Measurements from ENCODE around the gene CYSRT1.

The CYSRT1 gene

DNA sequence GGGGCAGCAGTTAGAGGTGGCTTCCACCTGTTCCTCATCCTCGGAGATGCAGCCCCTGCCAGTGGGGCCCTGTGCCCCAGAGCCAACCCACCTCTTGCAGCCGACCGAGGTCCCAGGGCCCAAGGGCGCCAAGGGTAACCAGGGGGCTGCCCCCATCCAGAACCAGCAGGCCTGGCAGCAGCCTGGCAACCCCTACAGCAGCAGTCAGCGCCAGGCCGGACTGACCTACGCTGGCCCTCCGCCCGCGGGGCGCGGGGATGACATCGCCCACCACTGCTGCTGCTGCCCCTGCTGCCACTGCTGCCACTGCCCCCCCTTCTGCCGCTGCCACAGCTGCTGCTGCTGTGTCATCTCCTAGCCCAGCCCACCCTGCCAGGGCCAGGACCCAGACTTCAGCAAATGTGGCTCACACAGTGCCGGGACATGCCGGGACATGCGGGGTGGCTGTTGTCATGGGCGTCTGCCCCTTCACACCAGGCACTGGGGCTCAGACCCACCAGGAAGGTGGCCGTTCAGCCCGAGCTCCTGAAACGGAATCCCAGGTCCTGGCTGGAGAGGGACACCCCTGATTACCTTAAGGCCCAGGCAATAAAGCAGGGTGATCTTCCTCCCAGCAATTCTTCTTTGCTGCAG, 841 bp downstream of the CYSRT1 start:
- Histone ChIP-seq H3K9me3 (ENCODE audit: severe bottlenecking) (no peaks in the 10 kb centered on the region), H3K27me3 (ENCODE audit: insufficient read depth, low read depth, severe bottlenecking) (no peaks in the 10 kb centered on the region), H3K4me3 (ENCODE audit: low read depth, low read length) (no peak overlapping the region), H3K27ac (no peak overlapping the region), H3K36me3 (no peaks in the 10 kb centered on the region)
- no peak for DNase-seq
- TF ChIP-seq, protein P1, sequence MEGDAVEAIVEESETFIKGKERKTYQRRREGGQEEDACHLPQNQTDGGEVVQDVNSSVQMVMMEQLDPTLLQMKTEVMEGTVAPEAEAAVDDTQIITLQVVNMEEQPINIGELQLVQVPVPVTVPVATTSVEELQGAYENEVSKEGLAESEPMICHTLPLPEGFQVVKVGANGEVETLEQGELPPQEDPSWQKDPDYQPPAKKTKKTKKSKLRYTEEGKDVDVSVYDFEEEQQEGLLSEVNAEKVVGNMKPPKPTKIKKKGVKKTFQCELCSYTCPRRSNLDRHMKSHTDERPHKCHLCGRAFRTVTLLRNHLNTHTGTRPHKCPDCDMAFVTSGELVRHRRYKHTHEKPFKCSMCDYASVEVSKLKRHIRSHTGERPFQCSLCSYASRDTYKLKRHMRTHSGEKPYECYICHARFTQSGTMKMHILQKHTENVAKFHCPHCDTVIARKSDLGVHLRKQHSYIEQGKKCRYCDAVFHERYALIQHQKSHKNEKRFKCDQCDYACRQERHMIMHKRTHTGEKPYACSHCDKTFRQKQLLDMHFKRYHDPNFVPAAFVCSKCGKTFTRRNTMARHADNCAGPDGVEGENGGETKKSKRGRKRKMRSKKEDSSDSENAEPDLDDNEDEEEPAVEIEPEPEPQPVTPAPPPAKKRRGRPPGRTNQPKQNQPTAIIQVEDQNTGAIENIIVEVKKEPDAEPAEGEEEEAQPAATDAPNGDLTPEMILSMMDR (IDR thresholded peaks at IDR 0.05; ENCODE audit: low read depth, low read length), result no peak

DNA sequence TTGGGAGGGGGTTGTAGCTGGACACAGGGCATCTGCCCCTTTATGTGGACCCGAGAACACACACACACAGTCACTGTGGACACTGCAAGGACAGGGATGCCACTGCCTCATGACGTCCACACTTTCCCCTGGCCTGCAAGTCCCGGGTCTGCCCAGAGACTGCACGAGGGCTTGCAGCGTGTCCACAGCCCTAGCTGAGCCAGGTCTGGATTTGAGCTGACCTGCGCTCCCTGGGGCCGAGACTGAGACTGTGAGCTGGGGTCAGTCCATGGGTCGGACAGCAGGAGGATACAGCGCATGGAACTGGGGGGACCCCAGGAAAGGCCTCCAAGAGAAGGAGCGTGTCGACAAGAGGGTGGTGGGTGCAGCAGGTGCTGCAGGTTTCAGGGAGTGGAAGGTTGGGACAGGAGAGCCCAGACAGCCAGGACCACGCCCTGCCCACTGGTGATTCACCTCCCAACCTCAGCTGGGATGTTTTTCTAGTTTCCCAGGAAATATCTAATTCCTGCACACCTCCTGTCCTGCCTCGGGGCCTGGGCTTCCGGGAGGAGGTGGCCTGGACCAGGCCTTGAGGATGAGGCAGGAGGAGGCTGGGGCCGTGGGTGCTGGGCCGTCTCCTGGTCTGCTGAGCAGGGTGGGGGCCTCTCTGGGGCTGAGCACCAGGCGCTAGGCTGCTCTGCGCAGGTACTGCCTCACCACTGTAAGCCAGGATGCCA, 1.5 kb downstream of the CYSRT1 start:
- no peaks in the 10 kb centered on the region for H3K9me3 ChIP-seq (ENCODE audit: severe bottlenecking)
- no peaks in the 10 kb centered on the region for H3K36me3 ChIP-seq
- H3K27me3 ChIP-seq (ENCODE audit: insufficient read depth, low read depth, severe bottlenecking), result no peaks in the 10 kb centered on the region
- no peak for DNase-seq
- H3K4me3 ChIP-seq (ENCODE audit: low read depth, low read length), result no peak overlapping the region
- TF ChIP-seq, protein P1 (IDR thresholded peaks at IDR 0.05; ENCODE audit: low read depth, low read length), result no peak
- no peak overlapping the region for H3K27ac ChIP-seq

DNA sequence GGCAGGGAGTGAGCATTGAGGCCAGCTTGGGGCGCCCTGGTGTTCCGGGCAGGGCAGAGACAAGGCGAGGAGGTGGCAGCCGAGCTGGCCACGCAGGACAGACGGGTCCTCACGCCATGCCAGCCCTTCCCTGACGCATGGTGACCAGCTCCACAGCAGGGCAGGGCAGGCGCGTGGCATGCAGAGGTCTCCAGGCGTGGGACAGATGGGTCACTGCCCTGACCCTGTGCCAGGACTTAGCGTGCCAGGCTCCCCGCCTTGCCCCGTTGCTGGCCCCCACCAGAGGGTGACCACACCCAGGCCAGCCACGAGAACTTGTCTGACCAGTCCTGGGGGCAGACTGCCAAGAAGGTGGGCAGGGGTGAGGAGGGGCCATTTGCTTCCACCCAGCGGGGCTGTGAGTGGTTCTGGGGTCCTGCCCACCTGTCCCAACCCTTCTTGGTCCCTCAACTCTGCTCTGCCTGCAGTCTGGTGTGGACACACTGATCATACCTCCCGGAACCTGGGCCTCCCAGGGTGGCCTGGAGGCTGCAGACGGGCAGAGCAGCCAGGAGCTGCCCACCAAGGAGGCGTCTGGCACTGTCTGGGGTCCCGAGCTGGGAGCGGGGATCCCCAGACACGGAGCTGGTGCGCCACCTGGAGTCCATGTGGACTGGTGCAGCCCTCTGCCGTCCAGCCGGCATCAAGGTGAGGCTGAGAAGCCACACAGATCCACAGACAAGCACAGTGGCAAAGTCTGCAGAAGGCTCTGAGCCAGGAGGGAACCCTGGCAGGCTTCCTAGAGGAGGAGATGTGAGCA, 2.3 kb downstream of the CYSRT1 start, which contains the start of gene RNF224:
TSS of gene RNF224 (plus strand) at position 449 of the 799 bp plus-strand sequence. CDS start 834 bp downstream, outside the sequence.
- TF ChIP-seq, protein P1 (IDR thresholded peaks at IDR 0.05; ENCODE audit: low read depth, low read length), result peak; percentile 82
- Histone ChIP-seq H3K27me3 (ENCODE audit: insufficient read depth, low read depth, severe bottlenecking) (no peaks in the 10 kb centered on the region), H3K27ac (no peak within 1 kb of the TSS), H3K9me3 (ENCODE audit: severe bottlenecking) (no peaks in the 10 kb centered on the region), H3K36me3 (no peaks in the 10 kb centered on the region), H3K4me3 (ENCODE audit: low read depth, low read length) (no peak within 1 kb of the TSS)
- DNase-seq, result peak; percentile 72

DNA sequence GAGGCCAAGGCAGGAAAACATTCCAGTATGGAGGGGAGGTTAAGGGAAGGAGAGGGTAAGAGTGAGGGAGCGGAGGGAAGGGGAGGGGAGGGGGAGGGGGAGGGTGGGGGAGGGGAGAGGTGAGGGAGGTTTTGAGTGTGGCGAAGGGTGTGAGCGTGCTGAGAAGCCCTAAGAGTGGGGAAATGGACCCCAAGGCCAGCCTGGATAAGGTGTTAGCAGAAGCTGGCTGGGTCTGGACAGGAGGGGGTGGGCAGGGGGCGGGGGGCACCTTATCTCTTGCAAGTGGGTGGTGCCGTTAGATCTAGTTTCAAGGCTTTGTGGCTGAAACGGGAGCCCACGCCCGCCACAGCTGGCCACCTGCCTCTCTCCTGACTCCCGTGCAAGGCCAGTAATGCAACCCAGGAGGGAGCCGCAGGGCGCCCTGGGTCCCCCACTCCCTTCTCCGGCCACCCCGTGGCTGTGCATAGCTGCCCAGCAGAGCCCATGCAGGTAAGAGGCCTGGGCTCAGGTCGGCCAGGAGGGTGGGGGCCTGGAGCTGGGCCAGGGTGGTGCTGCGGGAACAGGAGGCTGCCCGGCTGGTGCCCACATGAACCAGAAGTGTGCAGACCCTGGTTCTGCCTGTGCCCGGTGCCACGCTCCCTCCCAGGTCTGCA, 3.0 kb downstream of the CYSRT1 start:
- DNase-seq, result no peak
- H3K36me3 ChIP-seq, result no peaks in the 10 kb centered on the region
- H3K4me3 ChIP-seq (ENCODE audit: low read depth, low read length), result no peak overlapping the region
- H3K27ac ChIP-seq, result no peak overlapping the region
- no peaks in the 10 kb centered on the region for H3K9me3 ChIP-seq (ENCODE audit: severe bottlenecking)
- H3K27me3 ChIP-seq (ENCODE audit: insufficient read depth, low read depth, severe bottlenecking), result no peaks in the 10 kb centered on the region
- TF ChIP-seq, protein P1 (IDR thresholded peaks at IDR 0.05; ENCODE audit: low read depth, low read length), result no peak

DNA sequence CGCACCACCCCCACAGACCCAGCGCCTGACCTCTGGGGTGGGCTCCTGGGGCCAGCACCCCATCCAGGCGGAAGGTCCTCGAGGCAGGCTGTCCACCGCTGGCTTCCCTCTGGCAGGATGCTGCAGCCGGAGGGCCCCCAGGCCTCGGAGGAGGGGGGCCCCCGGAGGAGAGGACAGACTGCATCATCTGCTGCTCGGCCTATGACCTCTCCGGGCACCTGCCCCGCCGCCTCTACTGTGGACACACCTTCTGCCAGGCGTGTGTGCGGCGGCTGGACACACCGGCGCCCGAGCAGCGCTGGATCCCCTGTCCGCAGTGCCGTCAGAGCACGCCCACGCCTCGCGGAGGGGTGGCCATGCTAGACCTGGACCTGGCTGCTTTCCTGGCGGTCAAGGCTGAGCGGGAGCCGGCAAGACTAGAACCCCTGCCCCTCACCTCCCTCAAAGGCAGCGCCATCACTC, 3.6 kb downstream of the CYSRT1 start:
- no peaks in the 10 kb centered on the region for H3K9me3 ChIP-seq (ENCODE audit: severe bottlenecking)
- no peak overlapping the region for H3K27ac ChIP-seq
- TF ChIP-seq, protein P1 (IDR thresholded peaks at IDR 0.05; ENCODE audit: low read depth, low read length), result no peak
- H3K4me3 ChIP-seq (ENCODE audit: low read depth, low read length), result no peak overlapping the region
- DNase-seq, result no peak
- H3K27me3 ChIP-seq (ENCODE audit: insufficient read depth, low read depth, severe bottlenecking), result no peaks in the 10 kb centered on the region
- H3K36me3 ChIP-seq, result no peaks in the 10 kb centered on the region

Data from WERI-Rb-1 (cell line).